NCI-H1694 treated with DMSO at 0.1 percent for 48 hours (cell line): ENCODE measurements around the gene STK32B.
"Not testable (repeated sequence)": the region's sequence is repeated elsewhere in the genome, so short reads cannot be mapped to it uniquely, and the experiment has no call there.

Experiments
- DNase-seq: peaks from one replicate; lab custom pipeline; 2025; lab: John Stamatoyannopoulos, UW

Gene STK32B

DNA sequence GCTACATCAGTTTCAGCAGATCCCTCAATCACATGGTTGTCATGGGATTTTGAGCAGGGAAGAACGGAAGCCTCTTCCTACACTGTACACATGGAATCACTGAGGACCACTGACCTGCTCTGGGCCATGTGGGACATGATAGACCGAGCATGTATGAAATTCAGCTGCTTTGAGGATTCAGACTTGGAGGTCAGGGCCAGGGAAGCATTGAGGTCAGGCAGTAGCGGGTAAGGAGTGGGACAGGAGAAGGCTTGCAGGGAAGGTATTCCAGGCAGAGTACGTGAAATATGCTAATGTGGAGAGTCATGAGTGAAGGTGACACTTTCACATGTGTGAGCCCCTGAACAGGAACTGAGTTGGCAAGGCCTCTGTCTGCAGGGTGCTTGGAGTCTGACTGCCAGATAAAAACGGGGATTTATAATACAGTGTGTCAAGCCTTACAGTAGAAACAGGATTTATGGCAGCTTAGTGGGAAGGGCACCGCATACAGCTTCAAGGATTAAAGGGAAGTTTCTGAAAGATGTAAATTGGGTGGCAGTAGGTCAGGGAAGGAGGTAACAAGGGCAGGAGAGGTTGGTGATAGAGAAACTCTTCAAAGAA, 111.7 kb downstream of the STK32B start:
- DNase-seq: no peak

DNA sequence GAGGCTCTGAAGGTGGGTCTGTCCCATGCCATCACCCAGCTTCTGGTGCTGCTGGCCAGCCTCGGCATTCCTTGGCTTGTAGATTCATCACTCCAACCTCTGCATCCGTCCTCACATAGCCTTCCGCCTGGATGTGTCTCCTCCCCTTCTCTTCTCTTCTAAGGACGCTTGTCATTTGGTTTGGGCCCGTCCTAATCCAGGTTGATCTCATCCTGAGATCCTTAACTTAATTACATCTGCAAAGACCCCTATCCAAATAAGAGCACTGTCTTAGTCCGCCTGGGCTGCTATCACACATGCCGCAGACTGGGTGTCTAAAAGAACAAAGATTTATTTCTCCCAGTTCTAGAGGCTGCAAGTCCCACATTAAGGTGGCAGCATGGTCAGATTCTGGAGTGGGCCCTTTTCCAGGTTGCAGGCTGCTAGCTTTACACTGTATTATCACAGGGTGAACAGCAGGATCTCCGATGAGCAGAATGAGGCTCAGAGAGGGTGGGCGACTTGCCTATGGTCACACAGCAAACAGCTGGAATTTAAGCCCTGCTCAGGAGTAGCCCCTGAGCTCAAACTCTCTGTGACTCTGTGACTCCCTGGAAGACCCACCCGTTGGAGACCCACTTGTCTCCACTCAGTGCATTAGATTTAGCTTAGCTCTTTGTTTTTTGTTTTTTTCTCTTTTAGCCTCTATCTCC, 113.1 kb downstream of the STK32B start:
- DNase-seq: no peak

DNA sequence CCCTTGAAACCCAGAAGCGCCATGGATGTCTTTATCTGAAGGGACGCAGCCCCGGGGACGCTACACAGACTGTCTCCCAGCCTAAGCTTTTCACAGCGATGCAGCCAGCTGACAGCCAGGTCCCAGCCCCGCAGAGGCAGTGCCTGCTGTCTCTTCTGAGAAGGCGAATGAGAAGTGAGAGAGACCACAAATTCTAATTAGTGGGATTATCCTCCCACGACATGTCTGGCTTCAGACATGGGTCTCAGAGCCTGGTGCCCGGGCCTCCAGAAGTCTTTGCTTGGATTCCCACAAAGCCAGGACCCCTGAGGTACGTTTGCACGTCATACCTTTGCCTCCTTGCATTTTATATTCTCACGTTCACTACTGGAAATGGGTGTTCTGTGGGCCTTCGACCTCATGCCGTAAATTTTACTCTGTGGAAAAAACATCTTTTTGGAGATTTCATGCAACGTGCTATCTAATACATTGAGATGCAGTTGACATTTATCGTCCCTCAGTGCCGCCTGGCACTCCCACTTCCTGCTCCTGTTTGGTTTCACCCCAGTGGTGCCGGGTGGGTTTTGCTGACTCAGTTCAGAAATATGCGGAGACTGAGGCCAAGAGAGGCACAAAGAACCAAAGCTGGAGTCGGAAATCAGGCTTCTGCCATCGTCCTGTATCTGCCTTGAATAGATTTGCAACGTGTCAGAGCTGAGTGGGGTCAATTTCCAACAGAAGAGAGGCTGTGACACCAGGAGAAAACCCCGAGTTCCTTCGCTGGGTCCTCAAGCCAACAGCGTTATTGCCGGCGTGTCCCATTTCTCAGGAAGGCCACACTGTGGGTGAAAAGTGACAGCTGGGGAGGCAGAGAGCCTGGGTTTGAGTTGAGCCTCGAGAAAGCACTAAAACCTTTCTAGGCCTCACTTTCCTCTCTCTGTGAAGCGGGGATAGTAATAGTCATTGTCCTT, 114.4 kb downstream of the STK32B start:
- DNase-seq: no peak

DNA sequence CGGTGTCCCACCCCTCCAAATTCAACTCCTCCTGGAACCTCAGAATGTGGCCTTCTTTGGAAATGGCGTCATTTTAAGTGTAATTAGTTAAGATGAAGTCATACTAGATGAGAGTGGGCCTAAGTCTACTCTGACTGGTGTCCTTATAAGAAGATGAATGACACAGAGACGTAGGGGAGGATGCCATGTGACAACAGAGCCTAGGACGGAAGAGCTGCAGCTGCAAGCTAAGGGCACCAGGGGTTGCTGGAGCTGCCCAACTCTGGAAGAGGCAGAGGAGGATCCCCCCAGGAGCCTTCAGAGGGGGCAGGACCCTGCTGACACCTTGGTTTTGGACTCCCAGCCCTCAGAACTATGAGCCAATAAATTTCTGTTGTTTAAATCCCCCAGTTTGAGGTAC, 115.1 kb downstream of the STK32B start:
- DNase-seq: no peak

DNA sequence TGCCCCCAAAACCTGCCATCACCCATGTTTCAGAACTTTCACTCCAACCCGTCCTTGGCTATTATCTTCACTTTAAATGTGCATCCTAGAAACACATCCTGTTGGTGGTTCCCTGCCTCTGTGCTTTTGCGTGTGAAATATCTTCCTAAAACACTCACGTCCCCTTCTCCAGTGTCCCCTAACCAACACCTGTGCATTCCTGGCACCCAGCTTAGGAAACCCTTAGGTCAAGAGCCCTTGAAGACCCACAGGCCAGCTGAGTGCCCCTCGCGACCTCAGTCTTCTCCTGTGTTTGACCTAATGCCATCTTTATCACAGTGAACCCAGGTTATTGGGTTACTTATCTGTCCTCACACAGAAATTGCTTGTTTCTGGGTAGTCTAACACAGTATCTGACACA, 117.6 kb downstream of the STK32B start:
- no peak for DNase-seq

DNA sequence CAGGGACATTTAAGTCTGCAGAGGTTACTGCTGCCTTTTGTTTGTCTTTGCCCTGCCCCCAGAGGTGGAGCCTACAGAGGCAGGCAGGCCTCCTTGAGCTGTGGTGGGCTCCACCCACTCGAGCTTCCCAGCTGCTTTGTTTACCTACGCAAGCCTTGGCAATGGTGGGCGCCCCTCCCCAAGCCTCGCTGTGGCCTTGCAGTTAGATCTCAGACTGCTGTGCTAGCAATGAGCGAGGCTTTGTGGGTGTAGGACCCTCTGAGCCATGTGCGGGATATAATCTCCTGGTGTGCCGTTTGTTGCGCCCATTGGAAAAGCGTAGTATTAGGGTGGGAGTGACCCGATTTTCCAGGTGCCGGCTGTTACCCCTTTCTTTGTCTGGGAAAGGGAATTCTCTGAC, 124.6 kb downstream of the STK32B start:
- DNase-seq: not testable (repeated sequence)

DNA sequence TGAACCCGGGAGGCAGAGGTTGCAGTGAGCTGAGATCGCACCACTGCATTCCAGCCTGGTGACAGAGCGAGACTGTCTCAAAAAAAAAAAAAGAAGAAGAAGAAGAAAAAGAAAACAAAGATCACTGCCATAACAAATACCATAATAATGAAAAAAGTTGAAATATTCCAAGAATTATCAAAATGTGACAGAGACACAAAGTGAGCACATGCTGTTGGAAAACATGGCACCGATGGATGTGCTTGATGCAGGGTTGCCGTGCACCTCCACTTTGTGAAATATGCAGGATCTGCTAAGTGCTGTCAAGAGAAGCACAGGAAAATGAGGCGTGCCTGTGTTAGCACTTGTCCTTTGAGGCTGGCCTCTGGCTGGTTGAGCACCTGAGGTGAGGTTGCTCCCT, 133.3 kb downstream of the STK32B start:
- DNase-seq: no peak

DNA sequence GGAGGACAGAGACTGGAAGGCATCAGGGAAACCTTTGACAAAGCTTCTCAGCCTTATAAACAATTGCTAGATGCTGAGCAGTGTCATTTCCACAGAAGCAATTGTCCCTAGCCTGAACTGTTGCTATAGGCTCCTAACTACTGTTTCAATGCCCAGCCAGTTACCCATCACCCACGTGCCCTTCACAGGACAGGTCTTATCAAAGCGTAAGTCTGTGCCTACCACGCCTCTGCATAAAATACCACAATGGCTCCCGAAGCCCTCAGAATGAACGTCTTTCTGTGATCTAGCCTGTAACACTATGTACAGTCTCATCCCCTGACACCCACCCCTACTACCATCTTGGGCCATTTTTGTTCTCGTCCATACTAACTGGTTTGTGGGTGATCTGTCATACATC, 134.3 kb downstream of the STK32B start:
- DNase-seq: no peak

DNA sequence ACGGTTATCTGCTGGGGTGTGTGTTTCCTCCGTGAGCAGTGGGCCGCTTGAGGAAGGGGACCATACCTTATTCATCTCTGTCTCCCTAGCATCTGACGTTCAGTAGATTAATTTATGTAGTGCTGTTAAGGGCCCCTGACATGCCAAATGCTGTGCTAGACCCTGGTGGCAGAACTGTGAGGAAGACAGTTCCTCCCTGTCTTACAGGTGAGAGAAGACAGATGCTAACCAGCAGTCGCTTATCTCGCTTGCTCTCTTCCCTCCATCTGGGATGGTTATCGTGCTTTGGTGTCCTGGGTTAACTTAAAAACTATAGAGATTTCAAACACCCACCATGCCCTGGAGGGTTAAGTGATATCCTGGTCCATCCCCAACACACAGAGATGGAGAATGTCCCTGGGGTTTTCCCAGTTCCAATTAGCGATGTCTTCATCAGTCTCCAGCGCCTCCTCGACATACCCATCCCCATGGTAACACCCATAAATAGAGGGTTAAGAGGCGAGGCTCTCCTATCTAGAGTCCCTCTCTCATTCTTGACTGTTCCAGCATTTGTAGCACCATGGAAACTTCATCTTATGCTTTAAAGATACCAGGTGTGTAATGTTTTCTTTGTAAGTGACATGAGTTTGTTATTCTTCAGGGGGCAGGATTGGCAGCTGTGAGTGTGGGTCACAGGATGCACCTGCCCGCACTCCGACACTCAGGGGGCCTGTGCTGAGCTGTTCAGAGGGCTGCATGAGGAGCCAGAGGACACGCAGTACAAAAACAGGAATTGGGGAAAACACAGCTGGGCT, 135.2 kb downstream of the STK32B start:
- no peak for DNase-seq

DNA sequence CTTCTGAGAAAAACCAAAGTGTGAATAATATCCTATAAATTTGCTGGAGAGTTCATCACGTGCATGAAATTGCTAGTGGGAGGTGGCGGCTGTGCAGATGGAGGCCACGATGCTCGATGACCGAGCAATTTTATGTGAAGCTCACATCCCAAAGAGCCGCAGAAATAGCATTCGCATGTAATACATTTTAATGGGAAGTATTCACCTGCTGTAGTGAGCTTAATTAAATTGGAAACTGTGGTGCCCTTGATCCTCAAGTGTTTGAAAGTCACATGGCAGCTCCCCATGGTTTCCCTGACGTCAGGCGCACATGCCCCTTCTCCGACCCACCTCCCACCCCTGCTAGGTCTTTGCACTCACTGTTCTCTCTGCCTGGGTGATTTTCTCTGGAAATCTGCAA, 136.8 kb downstream of the STK32B start:
- no peak for DNase-seq

DNA sequence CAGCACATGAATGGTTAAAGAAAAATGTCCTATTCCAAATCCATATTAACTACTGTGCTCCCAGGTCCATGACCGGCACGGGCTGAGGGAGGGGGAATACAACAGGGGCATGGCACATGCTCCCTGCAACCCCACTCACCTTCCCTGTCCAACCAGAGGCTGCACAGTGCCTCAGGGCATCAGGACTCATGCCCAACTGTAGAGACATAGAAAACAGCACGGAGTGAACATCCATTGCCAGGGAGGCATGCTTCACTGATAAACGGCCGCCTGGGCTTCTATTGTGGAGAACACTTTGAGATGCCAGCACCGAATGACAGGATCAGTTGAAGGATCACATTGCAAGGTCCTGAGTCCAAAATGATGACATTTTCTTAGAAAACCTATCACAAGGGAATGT, 140.6 kb downstream of the STK32B start:
- no peak for DNase-seq

DNA sequence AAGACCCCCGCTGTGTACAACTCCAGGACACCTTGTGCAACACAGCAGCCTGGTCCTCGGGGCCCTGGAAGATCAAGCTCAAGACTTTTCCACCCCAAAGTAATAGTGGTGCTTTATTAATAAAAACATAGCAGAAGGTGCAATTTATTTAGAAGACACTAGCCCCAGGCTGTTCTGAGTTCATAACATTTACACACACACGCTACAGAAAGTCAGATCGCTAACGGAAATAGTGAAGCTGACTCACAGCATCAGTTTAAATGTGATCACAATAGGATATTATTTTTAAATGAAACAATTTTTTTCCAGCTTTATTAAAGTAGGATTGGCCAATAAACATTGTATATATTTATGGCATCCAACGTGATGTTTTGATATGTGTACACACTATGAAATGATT, 141.0 kb downstream of the STK32B start:
- no peak for DNase-seq

DNA sequence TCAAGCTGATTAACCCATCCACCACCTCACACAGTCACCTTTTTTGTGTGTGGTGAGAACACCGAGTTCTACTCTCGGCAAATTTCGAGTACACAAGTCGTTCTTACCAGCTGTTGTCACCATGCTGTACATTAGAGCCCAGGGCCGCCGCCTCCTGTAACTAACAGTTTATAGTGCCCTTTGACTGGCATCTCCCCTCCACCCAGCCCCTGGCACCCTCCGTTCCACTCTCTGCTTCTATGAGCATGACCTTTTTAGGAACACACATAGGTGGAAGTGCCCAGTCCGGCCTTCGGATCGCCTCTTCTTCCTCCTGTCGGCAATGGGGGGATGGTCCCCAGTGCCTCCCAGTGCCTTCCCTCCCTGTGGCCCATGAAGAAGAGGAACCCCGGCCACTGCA, 141.4 kb downstream of the STK32B start:
- no peak for DNase-seq

DNA sequence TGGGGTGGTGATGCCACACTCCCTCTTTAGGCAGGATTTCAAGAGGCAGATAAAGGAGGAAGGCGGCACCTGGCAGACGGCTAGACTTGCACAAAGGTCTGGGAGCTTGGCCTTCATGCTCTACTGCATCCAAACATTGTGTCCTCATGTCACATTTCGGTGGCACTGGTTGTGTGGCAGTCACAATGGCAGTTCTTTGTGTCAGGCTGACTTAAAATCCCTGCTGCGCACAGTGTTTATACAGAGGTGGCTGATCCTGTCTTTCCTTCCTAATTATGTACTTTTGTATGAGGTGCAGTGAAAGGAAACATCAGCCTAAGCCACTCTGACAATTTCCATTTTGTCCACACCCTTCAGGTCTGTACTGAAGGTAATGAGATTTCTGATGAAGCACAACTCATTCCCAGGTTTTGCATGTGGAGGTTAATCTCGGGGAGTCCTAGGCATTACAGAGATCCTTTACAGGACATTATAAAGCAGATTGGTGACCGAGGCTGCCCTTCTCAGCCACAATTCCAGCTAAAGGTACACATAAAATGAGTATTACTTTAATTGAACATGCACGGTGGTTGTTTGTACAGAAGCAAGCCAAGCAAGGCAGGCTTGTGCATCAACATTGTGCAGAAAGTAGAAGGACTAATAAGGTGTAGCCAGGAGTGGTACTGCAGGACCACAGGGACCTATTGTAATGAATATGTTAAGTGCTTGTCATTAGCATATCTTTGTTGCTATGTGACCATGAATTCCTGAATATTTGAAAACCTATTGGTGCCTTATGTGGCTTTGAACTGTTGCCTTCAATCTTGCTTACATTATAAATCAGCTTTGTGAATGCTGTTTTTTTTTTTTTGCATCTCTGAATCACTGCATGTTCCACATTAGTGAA, 147.6 kb downstream of the STK32B start:
- DNase-seq: no peak

DNA sequence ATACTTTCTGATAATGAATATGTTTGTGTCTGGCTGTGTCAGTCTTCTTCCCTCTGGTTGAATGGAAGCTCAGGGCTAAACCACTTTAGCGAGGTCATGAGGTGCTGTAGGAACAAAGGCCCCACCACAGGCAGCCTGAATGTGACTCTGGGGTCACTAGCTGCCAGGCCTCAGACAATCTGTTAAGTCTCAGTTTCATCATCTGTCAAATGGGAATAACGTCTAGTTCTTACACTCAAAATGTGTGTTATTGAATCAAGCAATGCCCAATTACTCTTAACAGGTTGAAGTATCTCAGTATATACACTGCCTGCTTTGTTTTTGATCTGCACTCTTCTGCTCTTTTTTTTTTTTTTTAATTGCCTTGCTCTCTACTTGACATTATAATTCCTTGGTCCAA, 148.6 kb downstream of the STK32B start:
- no peak for DNase-seq

DNA sequence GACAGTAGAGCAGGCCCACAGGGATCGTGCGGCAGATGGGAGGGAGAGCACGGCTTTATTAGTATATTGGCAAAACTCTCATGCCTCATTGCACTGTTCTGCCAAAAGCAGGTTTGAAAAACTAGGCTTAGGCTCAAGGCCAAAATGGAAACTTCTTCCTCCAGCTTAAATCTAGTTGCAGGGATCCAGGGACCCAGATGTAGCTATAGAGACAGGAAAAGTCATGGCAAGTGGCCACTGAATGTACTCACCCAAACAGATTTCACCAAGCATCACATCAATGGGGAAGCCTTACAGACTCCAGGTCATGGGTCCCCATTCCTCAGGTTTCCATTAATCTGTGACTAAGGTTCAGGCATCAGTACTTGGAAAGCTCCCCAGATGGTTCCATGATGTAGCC, 149.2 kb downstream of the STK32B start:
- DNase-seq: no peak

DNA sequence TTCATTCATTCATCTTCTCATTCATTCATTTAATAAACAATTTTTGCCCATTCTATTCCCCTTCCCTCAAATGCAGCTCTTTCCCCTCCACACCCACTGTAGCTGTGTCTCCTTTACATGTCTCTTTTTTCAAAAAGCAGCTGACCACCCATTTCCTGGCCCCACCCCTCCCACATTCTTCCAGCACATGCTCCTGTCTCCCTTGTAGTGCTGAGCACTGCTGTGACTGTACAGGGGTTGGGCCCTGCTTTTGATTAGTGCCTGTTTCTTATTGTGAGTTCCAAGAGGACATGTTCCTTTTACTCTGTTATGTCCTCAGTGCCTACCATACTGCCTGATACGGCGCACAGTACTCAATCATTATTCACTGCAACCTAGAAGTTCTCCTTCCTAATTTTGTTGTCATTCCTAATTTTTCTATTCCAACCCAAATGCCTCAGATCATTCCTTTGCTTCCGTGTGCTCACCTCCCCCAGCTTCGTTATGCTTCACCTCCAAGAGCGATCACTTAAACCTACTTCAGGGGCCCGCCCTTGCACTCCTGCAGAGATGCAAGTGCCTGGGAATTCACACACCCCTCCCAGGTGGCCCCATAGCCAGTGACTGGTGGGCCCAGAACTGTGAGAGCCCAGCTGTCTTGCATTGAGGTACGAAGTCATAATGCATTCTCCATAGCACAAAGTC, 152.2 kb downstream of the STK32B start:
- DNase-seq: no peak

DNA sequence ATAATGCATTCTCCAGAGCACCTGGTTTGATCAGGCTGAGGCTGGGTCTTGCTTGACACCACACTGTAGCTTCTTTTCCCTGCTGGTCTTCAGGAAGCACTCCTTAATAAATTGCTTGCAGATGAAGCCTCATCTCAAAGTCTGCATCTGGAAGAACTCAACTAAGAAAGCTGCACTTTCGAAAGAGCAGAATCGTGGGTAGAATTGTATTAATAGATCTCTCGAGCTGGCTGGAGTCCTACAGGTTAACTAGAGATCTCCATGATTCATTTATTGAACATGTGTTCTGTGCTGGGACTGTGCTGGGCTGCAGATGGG, 152.7 kb downstream of the STK32B start:
- DNase-seq: no peak

DNA sequence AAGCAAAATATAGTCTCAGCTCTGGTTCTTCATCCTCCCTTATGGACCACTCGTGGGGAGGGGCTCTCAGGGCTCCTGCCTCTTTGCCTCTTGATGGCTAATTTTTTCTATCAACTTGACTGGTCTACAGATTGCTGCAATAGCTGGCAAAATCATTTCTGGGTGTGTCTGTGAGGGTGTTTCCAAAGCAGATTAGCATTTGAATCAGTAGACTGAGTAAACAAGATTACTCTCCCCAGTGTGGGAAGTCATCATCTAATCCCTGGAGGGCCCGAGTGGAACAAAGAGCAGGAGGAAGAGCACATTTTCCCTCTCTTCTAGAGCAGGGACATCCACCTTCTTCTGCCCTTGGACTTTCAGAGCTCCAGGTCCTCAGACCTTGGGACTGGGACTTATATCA, 153.5 kb downstream of the STK32B start:
- DNase-seq: no peak

DNA sequence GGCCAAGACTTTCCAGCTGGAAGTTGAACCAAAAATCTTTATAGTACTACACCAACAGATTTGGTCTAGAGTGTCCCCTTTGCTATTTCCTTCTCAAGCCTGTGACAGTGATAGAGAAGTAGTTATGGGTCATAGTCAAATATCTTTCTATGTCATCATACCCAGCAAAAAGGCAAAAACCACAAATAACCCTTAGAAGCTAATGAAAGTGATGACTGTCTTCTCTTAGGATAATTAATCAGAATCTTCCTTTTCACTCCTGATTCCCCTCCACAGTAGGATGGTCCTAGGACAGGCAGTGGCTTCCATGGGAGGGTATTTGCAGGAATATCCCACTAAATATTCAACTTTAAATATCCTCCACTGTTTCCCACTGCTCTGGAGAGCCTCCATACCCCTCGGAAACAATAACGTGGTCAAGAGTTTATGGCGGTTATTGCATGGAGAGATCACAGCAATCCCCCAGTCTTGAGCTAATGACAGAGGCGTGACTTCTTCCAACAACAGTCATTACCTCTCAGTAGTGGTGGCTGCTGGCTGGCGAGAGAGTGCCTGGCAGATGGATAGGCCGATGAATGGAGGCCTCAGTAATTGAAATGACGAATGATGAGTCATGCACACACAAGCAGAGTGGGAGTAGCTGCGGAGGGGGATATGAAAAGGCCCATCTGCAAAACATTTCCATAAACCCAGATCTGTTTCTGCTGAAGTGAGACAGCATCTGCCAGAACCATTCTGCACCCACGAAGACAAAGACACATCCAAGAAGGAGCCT, 154.9 kb downstream of the STK32B start:
- DNase-seq: no peak
